ENCODE measurements around the gene VAMP4. TPM values are rescaled to one million over a fixed set of nuclear protein-coding genes. Genes with fewer than 3 reads are reported as not detected.

The VAMP4 gene
- total and polyA plus RNA-seq, 12 donors: 4.1 to 12.5 (median 8.1) TPM

DNA sequence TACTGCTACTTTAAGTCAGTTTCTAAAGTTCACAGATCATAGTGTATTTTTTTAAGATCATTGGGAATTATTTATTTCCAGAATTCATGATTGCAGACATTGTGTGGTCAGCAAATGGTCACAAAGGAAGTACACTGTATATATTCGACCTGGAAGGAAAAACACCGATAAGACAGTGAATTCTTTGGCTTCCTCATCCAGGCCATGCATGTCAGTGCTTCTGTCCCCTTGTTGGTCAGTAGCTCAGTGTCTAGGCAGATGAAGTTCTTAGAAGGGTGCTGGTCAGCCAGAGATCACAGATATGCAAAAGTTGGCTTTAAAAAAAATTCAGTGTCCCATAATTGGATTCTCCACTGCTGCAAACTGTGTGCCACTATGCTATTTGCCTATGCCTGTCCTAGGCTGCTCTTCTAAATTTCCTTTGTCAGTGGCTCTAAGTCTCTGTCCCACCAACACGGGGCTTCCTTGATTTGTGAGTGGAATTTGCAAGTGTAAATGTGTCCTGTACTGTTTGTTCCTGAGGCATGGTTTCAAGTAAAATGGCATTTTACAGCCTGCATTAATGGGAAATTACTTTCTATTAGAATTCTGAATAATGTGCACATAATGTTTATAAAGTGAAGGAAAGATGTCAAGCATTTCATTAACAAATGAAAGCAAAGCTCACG, 12.0 kb upstream of the VAMP4 start:
- no peak for TF ChIP-seq CTCF (IDR thresholded peaks at IDR 0.05)
- Histone ChIP-seq H3K27me3 (no peaks in the 10 kb centered on the region), H3K36me3 (no peaks in the 10 kb centered on the region), H3K4me1 (no peaks in the 10 kb centered on the region), H3K27ac (no peak overlapping the region), H3K4me3 (no peak overlapping the region), H3K9me3 (no peaks in the 10 kb centered on the region)
- intact Hi-C loops (cut with DNase I): no loop called here
- WGBS, 2 donors: 49 to 55% methylated on average over 4 of the region's 4 CpGs
- DNase-seq: no peak
- ATAC-seq: no peak

DNA sequence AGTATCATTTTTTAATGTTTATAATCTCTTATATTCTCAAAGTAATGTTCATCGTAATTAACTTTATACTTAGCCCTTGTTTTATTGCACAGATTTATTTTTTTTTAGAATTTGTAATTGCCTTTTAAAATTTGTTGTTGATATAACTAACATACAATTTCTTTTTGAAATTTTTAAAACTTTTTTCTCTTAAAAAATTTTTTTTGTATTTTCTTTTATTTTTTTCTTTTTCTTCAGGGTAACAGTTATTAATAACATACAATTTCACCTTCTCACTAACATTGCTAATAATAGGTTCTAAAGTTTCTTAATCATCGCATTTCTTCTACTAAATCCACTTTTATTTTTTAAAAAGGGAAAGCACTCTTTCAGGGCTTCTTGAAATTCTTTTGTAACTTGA, 11.3 kb upstream of the VAMP4 start:
- ATAC-seq (no peak), DNase-seq (no peak)
- WGBS, 2 donors: 98% methylated on average over 2 of the region's 2 CpGs
- Histone ChIP-seq H3K36me3 (no peaks in the 10 kb centered on the region), H3K9me3 (no peaks in the 10 kb centered on the region), H3K27ac (no peak overlapping the region), H3K4me1 (no peaks in the 10 kb centered on the region), H3K4me3 (no peak overlapping the region), H3K27me3 (no peaks in the 10 kb centered on the region)
- intact Hi-C loops (cut with DNase I): no loop called here
- TF ChIP-seq CTCF (IDR thresholded peaks at IDR 0.05): no peak

GRCh38 chr1:171751221-171751620, 9.4 kb upstream of the VAMP4 start:
- no peaks in the 10 kb centered on the region for H3K4me1 ChIP-seq

GRCh38 chr1:171748651-171749050, 6.8 kb upstream of the VAMP4 start:
- no peak for DNase-seq
- Histone ChIP-seq H3K27ac (no peak overlapping the region), H3K27me3 (no peaks in the 10 kb centered on the region), H3K9me3 (no peaks in the 10 kb centered on the region), H3K36me3 (no peaks in the 10 kb centered on the region), H3K4me1 (peaks cover 0 to 14% (median 2%) of the 10 kb centered on the region in 9 donors), H3K4me3 (no peak overlapping the region)
- no peak for ATAC-seq
- 85 to 91% methylated on average over 3 of the region's 3 CpGs for WGBS, 2 donors
- intact Hi-C loops (cut with DNase I): no loop called here
- TF ChIP-seq CTCF (IDR thresholded peaks at IDR 0.05): no peak

More at GRCh38 chr1:171751221-171751620, 9.4 kb upstream of the VAMP4 start:
- intact Hi-C loops (cut with DNase I): no loop called here
- H3K27ac ChIP-seq: no peak overlapping the region
- H3K36me3 ChIP-seq: no peaks in the 10 kb centered on the region
- no peak overlapping the region for H3K4me3 ChIP-seq
- H3K9me3 ChIP-seq: no peaks in the 10 kb centered on the region
- ATAC-seq (no peak), DNase-seq (no peak)
- 96 to 97% methylated on average over 6 of the region's 6 CpGs for WGBS, 2 donors
- H3K27me3 ChIP-seq: no peaks in the 10 kb centered on the region
- no peak for TF ChIP-seq CTCF (IDR thresholded peaks at IDR 0.05)

All from heart right ventricle (tissue), 16 donors.